SK-N-SH (cell line): ENCODE results near the gene PANK3.

Experiments
- EP300 ChIP-seq, 2 experiments: IDR thresholded peaks; 2 replicates each; pipeline versions ENCODE4 v1.4.0 to v1.6.1; 2012; ENCODE audit warnings: borderline replicate concordance in 1 of 2, low read depth in 1 of 2, low read length in 1 of 2
- FOXJ3 ChIP-seq: sonication (generic); formaldehyde crosslinking; IDR thresholded peaks from 2 replicates; pipeline ENCODE4 v1.5.1; 2020; ENCODE audit warnings: mild to moderate bottlenecking, missing genetic modification reagents
- GATA2 ChIP-seq: sonication (generic); formaldehyde crosslinking; IDR thresholded peaks from 2 replicates; pipeline ENCODE4 v1.5.0; 2020; ENCODE audit warnings: mild to moderate bottlenecking, missing genetic modification reagents
- MAX ChIP-seq: IDR thresholded peaks from 2 replicates; pipeline ENCODE4 v1.4.0; 2012; ENCODE audit warnings: low read depth
- MEF2A ChIP-seq: IDR thresholded peaks from 2 replicates; pipeline ENCODE4 v1.4.0; 2012; ENCODE audit warnings: low read depth, borderline replicate concordance
- MXI1 ChIP-seq: IDR thresholded peaks from 2 replicates; pipeline ENCODE4 v1.6.1; 2012; ENCODE audit warnings: mild to moderate bottlenecking, low read depth, low read length, improper control_type of control experiment
- POLR2AphosphoS5 ChIP-seq: IDR thresholded peaks from 2 replicates; pipeline ENCODE4 v1.6.1; 2012; ENCODE audit warnings: low read depth, low read length
- REST ChIP-seq: IDR thresholded peaks from 2 replicates; pipeline ENCODE4 v1.6.1; 2012; ENCODE audit warnings: mild to moderate bottlenecking, low read depth, low read length, moderate library complexity
- SMC3 ChIP-seq: IDR thresholded peaks from 2 replicates; pipeline ENCODE4 v1.6.1; 2012; ENCODE audit warnings: low read depth, low read length, improper control_type of control experiment
- TF ChIP-seq, protein P1 (sequence below): fragments of 200-600 bp; sonication (generic); IDR thresholded peaks from 2 replicates; pipeline ENCODE4 v1.6.1; 2017; ENCODE audit warnings: antibody characterized with exemption, mild to moderate bottlenecking, moderate library complexity
- TF ChIP-seq, protein P2 (sequence below): IDR thresholded peaks from 2 replicates; pipeline ENCODE4 v1.4.0; 2012; ENCODE audit warnings: low read depth, borderline replicate concordance

- TF ChIP-seq, protein P1, sequence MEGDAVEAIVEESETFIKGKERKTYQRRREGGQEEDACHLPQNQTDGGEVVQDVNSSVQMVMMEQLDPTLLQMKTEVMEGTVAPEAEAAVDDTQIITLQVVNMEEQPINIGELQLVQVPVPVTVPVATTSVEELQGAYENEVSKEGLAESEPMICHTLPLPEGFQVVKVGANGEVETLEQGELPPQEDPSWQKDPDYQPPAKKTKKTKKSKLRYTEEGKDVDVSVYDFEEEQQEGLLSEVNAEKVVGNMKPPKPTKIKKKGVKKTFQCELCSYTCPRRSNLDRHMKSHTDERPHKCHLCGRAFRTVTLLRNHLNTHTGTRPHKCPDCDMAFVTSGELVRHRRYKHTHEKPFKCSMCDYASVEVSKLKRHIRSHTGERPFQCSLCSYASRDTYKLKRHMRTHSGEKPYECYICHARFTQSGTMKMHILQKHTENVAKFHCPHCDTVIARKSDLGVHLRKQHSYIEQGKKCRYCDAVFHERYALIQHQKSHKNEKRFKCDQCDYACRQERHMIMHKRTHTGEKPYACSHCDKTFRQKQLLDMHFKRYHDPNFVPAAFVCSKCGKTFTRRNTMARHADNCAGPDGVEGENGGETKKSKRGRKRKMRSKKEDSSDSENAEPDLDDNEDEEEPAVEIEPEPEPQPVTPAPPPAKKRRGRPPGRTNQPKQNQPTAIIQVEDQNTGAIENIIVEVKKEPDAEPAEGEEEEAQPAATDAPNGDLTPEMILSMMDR, result no peak
- TF ChIP-seq FOXJ3 (CRISPR knock-in tag) (no peak), EP300 (IDR thresholded peaks at IDR 0.05; ENCODE audit: borderline replicate concordance in 1 of 2, low read depth in 1 of 2, low read length in 1 of 2) (no peak), POLR2AphosphoS5 (no peak), MAX (no peak), REST (no peak), MXI1 (no peak), SMC3 (no peak), GATA2 (CRISPR knock-in tag) (no peak), MEF2A (no peak)
- TF ChIP-seq, protein P2, sequence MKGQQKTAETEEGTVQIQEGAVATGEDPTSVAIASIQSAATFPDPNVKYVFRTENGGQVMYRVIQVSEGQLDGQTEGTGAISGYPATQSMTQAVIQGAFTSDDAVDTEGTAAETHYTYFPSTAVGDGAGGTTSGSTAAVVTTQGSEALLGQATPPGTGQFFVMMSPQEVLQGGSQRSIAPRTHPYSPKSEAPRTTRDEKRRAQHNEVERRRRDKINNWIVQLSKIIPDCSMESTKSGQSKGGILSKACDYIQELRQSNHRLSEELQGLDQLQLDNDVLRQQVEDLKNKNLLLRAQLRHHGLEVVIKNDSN, result no peak
Measured at GRCh38 chr5:168557389-168557788, 21.8 kb downstream of the PANK3 start.
